H1 (cell line): ENCODE results near the gene ZBTB18. TPM values are rescaled to one million over a fixed set of nuclear protein-coding genes. Genes with fewer than 3 reads are reported as not detected.

Source experiments
- BACH1 ChIP-seq: IDR thresholded peaks from 2 replicates; pipeline ENCODE4 v1.6.1; 2012; ENCODE audit warnings: low read length, improper control_type of control experiment
- CHD2 ChIP-seq: IDR thresholded peaks from 2 replicates; pipeline ENCODE4 v1.6.1; 2012; ENCODE audit warnings: low read length, improper control_type of control experiment
- E2F6 ChIP-seq: IDR thresholded peaks from 2 replicates; pipeline ENCODE4 v1.6.1; 2012; ENCODE audit warnings: inconsistent platforms
- EP300 ChIP-seq, 2 experiments: IDR thresholded peaks; 1 replicate in 1 of 2; 2 replicates in 1 of 2; pipeline ENCODE4 v1.6.1; 2011 to 2012; ENCODE audit warnings: low read depth in 2 of 2, low read length in 2 of 2, mild to moderate bottlenecking in 2 of 2, borderline replicate concordance in 1 of 2, inconsistent platforms in 1 of 2, moderate library complexity in 1 of 2
- FOSL1 ChIP-seq: IDR thresholded peaks from 2 replicates; pipeline ENCODE4 v1.6.1; 2011; ENCODE audit warnings: mild to moderate bottlenecking, low read depth, low read length, moderate library complexity; ENCODE audit not compliant: insufficient read depth
- HDAC2 ChIP-seq, 2 experiments: fragments of 300-600 bp in 1 of 2; sonication (generic) in 1 of 2; IDR thresholded peaks; 2 replicates each; pipeline ENCODE4 v1.6.1; 2011 to 2012; ENCODE audit warnings: low read depth in 2 of 2, low read length in 2 of 2, mild to moderate bottlenecking in 2 of 2, moderate library complexity in 2 of 2, borderline replicate concordance in 1 of 2, inconsistent platforms in 1 of 2
- HDAC6 ChIP-seq: IDR thresholded peaks from one replicate; pipeline ENCODE4 v1.7.1; 2012; ENCODE audit warnings: low read depth, mild to moderate bottlenecking, inconsistent platforms, low read length, moderate library complexity
- JUN ChIP-seq: IDR thresholded peaks from 2 replicates; pipeline ENCODE4 v1.6.1; 2011; ENCODE audit warnings: low read depth, mild to moderate bottlenecking, improper control_type of control experiment, low read length
- KDM4A ChIP-seq: IDR thresholded peaks from one replicate; pipeline ENCODE4 v1.7.1; 2012; ENCODE audit warnings: low read depth, mild to moderate bottlenecking, moderate library complexity, low read length, inconsistent platforms; ENCODE audit not compliant: severe bottlenecking
- NANOG ChIP-seq: IDR thresholded peaks from 2 replicates; pipeline ENCODE4 v1.6.1; 2011; ENCODE audit warnings: low read length, low read depth, mild to moderate bottlenecking, inconsistent platforms; ENCODE audit not compliant: insufficient read depth, poor library complexity, severe bottlenecking
- POLR2A ChIP-seq, 2 experiments: IDR thresholded peaks; 1 replicate in 1 of 2; 2 replicates in 1 of 2; pipeline ENCODE4 v1.6.1; 2011; ENCODE audit warnings: low read depth in 2 of 2, low read length in 2 of 2, mild to moderate bottlenecking in 2 of 2; ENCODE audit errors: control extremely low read depth in 1 of 2
- POLR2AphosphoS5 ChIP-seq: IDR thresholded peaks from 2 replicates; pipeline ENCODE4 v1.6.1; 2011; ENCODE audit warnings: low read depth, low read length
- RAD21 ChIP-seq, 2 experiments: IDR thresholded peaks in 1 of 2; conservative IDR thresholded peaks in 1 of 2; 2 replicates each; pipeline ENCODE4 v1.6.1; 2011; ENCODE audit warnings: low read depth in 2 of 2, low read length in 2 of 2, improper control_type of control experiment in 1 of 2, inconsistent platforms in 1 of 2, mild to moderate bottlenecking in 1 of 2, moderate library complexity in 1 of 2
- RBBP5 ChIP-seq: IDR thresholded peaks from 2 replicates; pipeline ENCODE4 v1.7.1; 2012; ENCODE audit warnings: low read depth, mild to moderate bottlenecking, inconsistent platforms, low read length, moderate library complexity, borderline replicate concordance
- RFX5 ChIP-seq: IDR thresholded peaks from 2 replicates; pipeline ENCODE4 v1.6.1; 2011; ENCODE audit warnings: low read depth, low read length, improper control_type of control experiment, borderline replicate concordance
- SUZ12 ChIP-seq: fragments of 200-600 bp; sonication (generic); IDR thresholded peaks from 2 replicates; pipeline ENCODE4 v1.6.1; 2012; ENCODE audit warnings: mild to moderate bottlenecking, inconsistent platforms, low read length, moderate library complexity, mixed read lengths
- TAF1 ChIP-seq: IDR thresholded peaks from 2 replicates; pipeline ENCODE4 v1.6.1; 2011; ENCODE audit warnings: mild to moderate bottlenecking, low read depth, low read length
- TAF7 ChIP-seq: optimal IDR thresholded peaks from 2 replicates; pipeline ENCODE3; 2011; ENCODE audit warnings: low read depth, mild to moderate bottlenecking, inconsistent platforms, low read length, moderate library complexity, borderline replicate concordance
- USF2 ChIP-seq: IDR thresholded peaks from 2 replicates; pipeline ENCODE4 v1.6.1; 2011; ENCODE audit warnings: low read length, improper control_type of control experiment
- polyA plus RNA-seq, 7 experiments: library from polyadenylated mRNA; depleted of rRNA in 3 of 7; stranded (reverse) in 5 of 7; unstranded in 2 of 7; fragments of >200 nt in 5 of 7; fragments of 200-250 nt in 2 of 7; gene quantifications; 1 replicate in 5 of 7; 2 replicates in 1 of 7; 4 replicates in 1 of 7; pipeline versions ENCODE4 v1.2.1 to v1.2.3, GENCODE V29; 2011 to 2013; ENCODE audit warnings: missing spikeins in 2 of 7, mixed read lengths in 2 of 7
- total RNA-seq: library from RNA; stranded (reverse); fragmentation: NEBNext Ultra II Directional; extraction: Animal tissue kit (Norgen Biotek cat#: 25700); gene quantifications from 2 replicates; pipeline ENCODE4 v1.2.1, GENCODE V29; 2021

ZBTB18 gene
- total and polyA plus RNA-seq, 2 of the 8 experiments (the other 6 are each of a cell fraction or from before 2014, with no cell fraction given): 8.5 to 14.4 TPM

GRCh38 chr1:244047621-244048255 is 3.3 kb upstream of the ZBTB18 start (continued):
- 0 out of 2 replicates have a peak, but pooled peaks have one; percentile 3 for TF ChIP-seq POLR2AphosphoS5
- TF ChIP-seq RFX5: no peak; the same call in 1 of the 2 replicates
- TF ChIP-seq TAF7: no peak
- TF ChIP-seq HDAC6: no peak
- no peak for TF ChIP-seq EP300 (IDR thresholded peaks at IDR 0.05; ENCODE audit: borderline replicate concordance in 1 of 2, low read depth in 2 of 2, low read length in 2 of 2)
- no peak; a peak in 1 of 4 replicates for TF ChIP-seq HDAC2 (IDR thresholded peaks at IDR 0.05; ENCODE audit: borderline replicate concordance in 1 of 2, low read depth in 2 of 2, low read length in 2 of 2)
- no peak; the same call in 1 of the 2 replicates for TF ChIP-seq TAF1
- no peak for TF ChIP-seq FOSL1
- no peak for TF ChIP-seq NANOG
- TF ChIP-seq POLR2A (IDR thresholded peaks at IDR 0.05; ENCODE audit: control extremely low read depth in 1 of 2, low read depth in 2 of 2, low read length in 2 of 2): peak in 1 of 2 experiments; percentile 45; a peak in 2 of 3 replicates
- no peak for TF ChIP-seq JUN
- TF ChIP-seq SUZ12: no peak
- no peak for TF ChIP-seq RAD21 (IDR thresholded peaks at IDR 0.05 in 1 of 2, conservative IDR thresholded peaks at IDR 0.05 in 1 of 2; ENCODE audit: low read depth in 2 of 2, low read length in 2 of 2)
- peak; percentile 91 for TF ChIP-seq KDM4A
- TF ChIP-seq BACH1: no peak
- no peak for TF ChIP-seq CHD2
- TF ChIP-seq E2F6: 0 out of 2 replicates have a peak, but pooled peaks have one; percentile 26
- TF ChIP-seq RBBP5: peak; percentile 64; the same call in 1 of the 2 replicates
- no peak for TF ChIP-seq USF2
